Activated T-cell treated with anti-CD3 and anti-CD28 coated beads for 1 hour (primary cell): ENCODE results near the gene KCNAB1.

Source experiments
- DNase-seq: peaks from one replicate; pipeline ENCODE4 v3.0.0-alpha.2; 2020; ENCODE audit warnings: low read depth

KCNAB1 gene

GRCh38 chr3:156371701-156372100, 251.3 kb downstream of the KCNAB1 start:
- DNase-seq = no peak

DNA sequence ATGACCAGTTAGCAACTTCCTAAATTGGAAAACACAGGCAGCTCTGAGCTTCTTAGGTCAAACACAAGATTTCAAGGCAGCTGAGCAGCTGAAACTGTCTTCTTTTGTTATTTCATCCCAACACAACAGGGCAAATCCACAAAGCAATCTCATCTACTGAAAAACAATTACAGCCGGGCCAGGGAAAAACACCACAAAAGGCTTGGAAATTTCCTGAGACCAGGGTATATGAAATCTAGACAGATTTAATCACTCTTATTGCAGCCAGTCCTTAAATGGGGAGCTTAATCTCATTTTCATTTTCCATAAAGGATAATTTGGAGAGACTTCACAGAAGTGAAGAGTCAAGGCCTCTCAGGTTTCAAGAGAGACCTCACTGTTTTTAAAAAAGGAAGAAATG, 252.7 kb downstream of the KCNAB1 start:
- no peak for DNase-seq

DNA sequence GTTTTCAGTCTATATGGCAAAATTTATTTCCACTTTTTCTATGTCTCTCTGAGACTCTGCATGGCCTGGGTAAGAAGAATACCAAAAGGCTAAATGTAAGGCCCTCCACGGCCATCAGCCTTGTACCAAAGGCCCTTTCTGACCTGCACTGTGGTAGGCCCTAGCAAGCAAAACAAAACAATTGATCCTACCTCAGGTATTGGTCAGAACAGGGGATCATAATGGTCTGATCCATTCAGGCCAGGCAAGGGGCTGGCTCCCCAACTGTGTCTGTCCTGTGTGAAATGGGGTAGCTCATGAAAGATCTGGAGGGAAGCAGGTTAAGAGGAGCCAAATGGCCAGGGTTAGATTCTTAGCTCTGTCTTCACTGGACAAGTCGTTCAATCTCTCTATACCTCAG, 253.3 kb downstream of the KCNAB1 start:
- DNase-seq = no peak

DNA sequence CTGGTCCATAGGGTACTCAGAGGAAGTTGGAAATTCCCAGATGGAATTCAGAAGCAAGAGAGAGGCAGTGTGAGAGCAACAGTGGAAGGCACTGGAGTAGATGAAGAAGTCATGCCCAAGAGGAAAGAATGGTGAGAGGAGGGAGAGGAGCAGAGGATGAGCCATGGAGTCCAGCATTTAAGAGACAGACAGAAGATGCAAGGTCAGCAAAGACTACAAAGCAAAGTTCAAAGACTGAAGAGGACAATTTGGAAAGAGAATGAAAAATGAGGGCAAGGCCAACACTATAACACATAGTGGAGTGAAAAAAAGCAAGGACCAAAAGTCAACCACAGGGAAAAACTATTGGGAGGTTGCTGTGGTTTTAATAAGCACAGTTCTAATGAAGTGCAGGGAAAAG, 255.8 kb downstream of the KCNAB1 start:
- DNase-seq = no peak

DNA sequence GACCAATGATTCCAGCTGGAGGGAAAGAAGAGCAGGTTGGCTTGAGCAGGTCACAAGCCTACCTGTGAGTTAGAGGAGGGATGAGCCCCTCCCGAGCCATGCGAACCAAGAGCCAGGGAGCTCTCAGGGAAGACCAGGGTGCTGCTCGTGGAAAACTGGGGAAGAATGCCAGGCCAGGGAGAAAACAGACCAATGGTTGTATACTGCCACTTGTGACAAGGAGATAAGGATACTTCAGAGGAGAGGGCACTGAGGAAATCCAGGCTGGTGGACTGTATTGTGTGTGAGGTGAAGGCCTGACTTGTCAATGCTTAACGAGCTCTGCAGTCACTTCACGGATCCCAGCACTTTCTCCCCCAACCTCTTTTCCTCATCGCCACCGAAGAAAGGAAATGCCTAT, 256.9 kb downstream of the KCNAB1 start:
- DNase-seq = no peak

- DNase-seq = no peak
Measured at GRCh38 chr3:156377718-156378117, 257.3 kb downstream of the KCNAB1 start.

DNA sequence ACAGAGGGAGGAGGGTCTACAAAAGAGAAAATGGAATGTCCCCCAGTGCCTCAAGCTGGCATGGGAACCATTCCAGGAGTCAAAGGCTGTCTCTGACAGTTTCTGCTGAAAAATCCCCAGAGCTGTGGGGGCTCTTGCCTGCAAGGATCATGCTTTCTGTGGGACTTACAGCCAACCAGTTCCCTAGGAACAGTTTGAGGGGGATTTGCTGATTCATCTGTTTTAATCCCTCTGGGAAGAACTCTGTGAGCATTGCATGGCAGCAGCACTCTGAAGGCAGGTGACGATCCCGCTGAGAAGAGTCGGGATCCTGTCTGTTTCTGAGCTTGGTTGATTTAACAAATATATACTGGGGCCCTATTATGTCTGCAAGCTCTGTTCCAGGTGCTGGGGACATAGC, 258.5 kb downstream of the KCNAB1 start:
- DNase-seq = no peak

DNA sequence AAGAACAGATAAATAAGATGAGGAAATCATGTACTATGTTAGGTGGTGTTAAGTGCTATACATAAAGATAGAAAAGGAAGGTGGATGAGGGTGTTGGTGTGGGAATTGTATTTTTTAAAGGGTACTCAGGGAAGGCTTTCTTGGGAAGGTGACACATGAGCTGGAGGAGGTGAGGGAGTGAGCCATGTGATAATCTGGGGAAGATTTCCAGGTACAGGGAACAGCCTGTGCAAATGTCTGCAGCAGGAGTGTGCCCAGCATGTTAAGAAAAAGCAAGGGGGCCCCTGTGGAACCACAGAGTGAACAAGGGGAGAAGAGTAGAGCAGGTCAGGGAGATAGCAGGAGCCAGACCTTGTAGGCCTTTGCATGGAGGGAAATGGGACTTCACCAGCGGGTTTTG, 258.9 kb downstream of the KCNAB1 start:
- DNase-seq = no peak

DNA sequence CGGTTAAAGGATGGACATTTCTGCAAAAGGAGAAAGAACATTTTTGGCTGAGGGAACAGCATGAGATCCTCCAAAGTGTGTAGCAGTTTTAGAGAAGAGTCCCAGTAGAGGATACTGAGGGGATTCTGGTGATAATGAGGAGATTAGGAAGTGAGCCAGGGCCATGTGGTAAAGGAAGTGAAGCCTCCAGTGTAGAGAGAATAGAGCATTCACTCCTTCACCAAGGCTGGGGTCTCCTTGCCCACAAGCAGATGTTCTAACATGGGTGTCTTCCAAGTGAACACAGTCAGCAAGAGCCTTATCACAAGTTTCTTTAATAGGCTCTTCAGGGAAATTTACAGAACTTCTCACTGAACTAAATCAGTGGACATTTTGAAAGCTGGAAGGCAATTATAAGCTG, 260.9 kb downstream of the KCNAB1 start:
- DNase-seq = no peak

DNA sequence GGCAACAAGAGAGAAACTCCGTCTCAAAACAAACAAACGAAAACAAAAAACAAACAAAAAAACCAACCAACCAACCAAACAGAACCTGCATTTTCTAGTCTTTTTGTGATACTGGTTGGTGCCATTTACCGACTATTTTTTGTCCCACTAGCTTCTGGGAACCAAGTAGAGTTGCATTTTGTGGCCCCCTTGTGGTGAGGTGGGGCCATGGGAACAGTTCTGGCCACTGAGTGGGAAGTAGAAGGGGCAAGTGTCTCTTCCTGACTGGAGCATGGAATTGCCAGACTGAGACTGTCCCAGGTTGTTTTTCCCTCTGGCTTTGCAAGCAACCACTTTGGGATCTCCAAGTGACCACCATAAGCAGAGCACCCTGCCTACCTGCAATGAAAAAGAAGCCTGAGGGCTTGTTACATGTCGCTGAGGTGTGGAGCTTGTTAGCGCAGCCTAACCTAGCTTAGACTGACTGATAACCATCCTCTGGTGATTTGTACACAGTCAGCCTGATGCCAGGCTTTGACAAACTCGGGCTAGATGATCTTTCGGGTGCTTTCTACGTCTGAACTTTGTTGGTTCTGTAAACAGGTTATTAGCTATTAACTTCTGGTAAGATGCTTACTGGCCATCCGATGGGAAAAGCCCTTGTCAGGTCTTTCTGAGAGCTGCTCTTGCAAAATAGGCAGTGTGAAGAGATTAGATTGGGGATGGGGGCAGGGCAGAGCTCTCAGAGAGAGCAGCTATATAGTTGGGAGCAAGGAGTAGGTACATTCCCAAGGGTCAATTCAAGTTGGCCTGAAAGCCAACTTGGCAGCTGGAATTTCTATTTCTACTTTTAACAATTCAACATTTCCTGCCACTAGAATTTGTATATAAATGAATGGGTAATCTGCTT, 262.3 kb downstream of the KCNAB1 start:
- DNase-seq = no peak

- no peak for DNase-seq
Measured at GRCh38 chr3:156383441-156384025, 263.2 kb downstream of the KCNAB1 start.

GRCh38 chr3:156388497-156389448, 268.4 kb downstream of the KCNAB1 start:
- no peak for DNase-seq

DNA sequence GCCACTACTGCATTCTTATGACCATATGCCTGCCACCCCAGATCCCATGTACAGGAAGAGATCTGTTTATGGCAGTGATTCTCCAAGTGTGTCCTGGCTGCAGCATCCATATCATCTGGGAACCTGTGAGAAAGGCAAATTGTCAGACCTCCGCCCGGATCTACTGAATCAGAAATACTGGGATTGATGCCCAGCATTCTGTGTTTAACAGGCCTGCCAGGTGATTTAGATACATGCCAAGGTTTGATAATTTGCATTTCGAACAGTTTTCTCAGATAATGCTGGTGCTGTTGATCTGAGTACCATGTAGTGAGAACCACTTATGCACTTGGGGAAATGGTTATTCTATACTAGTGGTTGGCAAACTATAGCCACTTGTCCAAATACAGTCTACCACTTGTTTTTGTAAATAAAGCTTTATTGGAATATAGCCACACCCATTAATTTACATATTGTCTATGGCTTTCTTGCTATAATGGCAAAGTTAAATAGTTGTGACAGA, 269.1 kb downstream of the KCNAB1 start:
- no peak for DNase-seq

DNA sequence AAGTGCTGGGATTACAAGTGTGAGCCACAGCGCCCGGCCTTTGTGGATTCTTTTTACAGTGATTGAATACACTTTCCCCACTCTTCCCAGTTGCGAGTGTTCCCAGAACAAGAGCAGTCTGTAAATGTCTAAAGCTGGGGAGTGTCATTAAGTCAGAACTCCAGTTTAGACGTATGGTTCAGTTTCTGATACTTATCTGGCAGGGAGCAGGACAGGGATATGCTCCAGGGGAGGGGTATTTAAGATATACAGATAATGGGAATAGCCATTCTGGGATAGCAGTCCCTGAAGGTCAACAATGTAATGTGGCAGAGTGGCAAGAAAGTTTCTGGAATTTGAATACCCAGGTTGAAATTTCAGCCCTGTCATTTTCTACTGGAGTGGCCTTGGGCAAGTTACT, 270.5 kb downstream of the KCNAB1 start:
- DNase-seq = no peak

- no peak for DNase-seq
Measured at GRCh38 chr3:156395961-156396710, 275.8 kb downstream of the KCNAB1 start.

- DNase-seq = no peak
Measured at GRCh38 chr3:156396851-156397250, 276.5 kb downstream of the KCNAB1 start.

DNA sequence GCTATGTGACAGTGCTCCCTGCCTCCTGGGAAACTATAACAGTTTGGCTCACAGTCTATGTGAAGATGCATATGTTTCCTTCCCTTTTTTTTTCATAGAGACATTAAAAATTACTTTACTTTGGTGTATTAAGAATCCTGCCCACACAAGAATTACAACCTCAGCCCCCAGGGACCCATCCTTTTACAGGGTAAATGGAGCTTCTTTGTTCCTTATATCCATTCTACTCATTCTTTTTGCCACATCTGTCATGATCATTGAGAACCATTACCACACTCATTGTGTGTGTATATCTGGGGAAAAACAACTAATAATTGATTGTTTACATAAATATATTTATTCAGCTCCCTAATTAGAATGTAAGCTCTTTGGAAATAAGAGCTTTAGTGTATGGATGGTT, 277.2 kb downstream of the KCNAB1 start:
- no peak for DNase-seq

DNA sequence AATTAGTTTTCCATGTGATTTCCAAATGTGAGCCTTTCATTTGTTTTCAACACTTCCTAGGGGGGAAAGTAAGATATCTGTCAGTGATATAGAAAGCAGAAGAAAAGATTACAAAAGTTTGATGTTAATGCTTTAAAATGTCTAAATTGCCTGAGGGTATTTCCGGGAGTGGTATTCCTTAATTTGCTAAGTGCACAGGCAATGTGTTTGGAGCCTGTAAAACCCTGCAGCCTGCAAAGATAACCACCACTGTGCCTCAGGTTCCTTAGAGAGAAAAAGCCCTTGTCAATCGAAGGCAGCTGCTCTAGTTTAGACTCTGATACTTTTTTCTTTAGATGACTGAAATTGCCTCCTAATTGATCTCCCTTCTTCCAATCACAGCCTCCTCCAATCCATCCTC, 279.7 kb downstream of the KCNAB1 start:
- no peak for DNase-seq

GRCh38 chr3:156400735-156401134, 280.4 kb downstream of the KCNAB1 start:
- no peak for DNase-seq

DNA sequence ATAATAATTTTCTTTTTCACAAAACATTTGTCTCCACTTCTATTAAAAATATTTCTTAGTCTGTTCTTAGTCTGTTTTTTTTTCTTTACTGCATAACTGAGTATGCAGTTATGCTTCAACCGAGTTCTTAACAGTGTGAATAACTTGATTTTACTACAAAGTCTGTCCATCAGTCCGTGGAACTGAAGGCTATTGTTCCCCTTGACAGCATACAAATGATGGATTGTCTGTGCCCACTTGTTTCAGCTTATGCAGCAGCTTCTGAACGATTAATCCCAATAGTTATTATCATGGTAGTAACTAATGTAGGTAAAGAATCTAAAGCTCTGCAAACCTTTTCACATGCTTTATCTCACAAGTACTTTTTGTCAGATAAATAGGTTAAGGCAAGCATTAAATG, 283.8 kb downstream of the KCNAB1 start:
- no peak for DNase-seq

- DNase-seq = no peak
Measured at GRCh38 chr3:156406393-156406792, 286.0 kb downstream of the KCNAB1 start.
